SK-N-SH treated with all-trans-retinoic acid at 6 μM for 48 hours (cell line): ENCODE results near the gene KCNQ5.

ENCODE experiments used
- ATAC-seq: fragments of 200-7000 bp; cut with Tn5 transposase; 3 replicates; pipeline ENCODE4 v1.9.1; 2020; ENCODE audit warnings: mild to moderate bottlenecking, moderate library complexity
- ARNTL ChIP-seq: fragments of 450-650 bp; formaldehyde crosslinking; IDR thresholded peaks from 2 replicates; pipeline ENCODE4 v1.5.0; 2020; ENCODE audit warnings: low read depth, mild to moderate bottlenecking, moderate library complexity, borderline replicate concordance
- BACH2 ChIP-seq: fragments of 250-450 bp; sonication (Bioruptor Pico); IDR thresholded peaks from 2 replicates; pipeline ENCODE4 v1.9.0; 2021; ENCODE audit warnings: mild to moderate bottlenecking, borderline replicate concordance
- CREB5 ChIP-seq: fragments of 250-450 bp; sonication (Bioruptor Pico); IDR thresholded peaks from 2 replicates; pipeline ENCODE4 v1.5.1; 2020; ENCODE audit warnings: low read depth, mild to moderate bottlenecking, moderate library complexity
- CSDC2 ChIP-seq: fragments of 250-450 bp; sonication (Bioruptor Pico); IDR thresholded peaks from 2 replicates; pipeline ENCODE4 v1.5.0; 2020; ENCODE audit warnings: mild to moderate bottlenecking, moderate library complexity
- CSRNP3 ChIP-seq: fragments of 250-450 bp; sonication (Bioruptor Pico); IDR thresholded peaks from 2 replicates; pipeline ENCODE4 v1.5.1; 2021; ENCODE audit warnings: mild to moderate bottlenecking, moderate library complexity
- ESRRG ChIP-seq: fragments of 250-450 bp; sonication (Bioruptor Pico); IDR thresholded peaks from 2 replicates; pipeline ENCODE4 v1.6.1; 2021; ENCODE audit warnings: mild to moderate bottlenecking
- GLIS3 ChIP-seq: fragments of 250-450 bp; sonication (Bioruptor Pico); IDR thresholded peaks from 2 replicates; pipeline ENCODE4 v1.5.0; 2020; ENCODE audit warnings: mild to moderate bottlenecking, moderate library complexity
- ISL1 ChIP-seq: fragments of 250-450 bp; sonication (Bioruptor Pico); IDR thresholded peaks from 2 replicates; pipeline ENCODE4 v2.1.2; 2022; ENCODE audit warnings: mild to moderate bottlenecking, moderate library complexity
- OSR1 ChIP-seq: fragments of 250-450 bp; sonication (Bioruptor Pico); IDR thresholded peaks from 2 replicates; pipeline ENCODE4 v1.8.0; 2022; ENCODE audit warnings: moderate library complexity, mild to moderate bottlenecking, inconsistent platforms
- POU6F1 ChIP-seq: fragments of 250-450 bp; sonication (Bioruptor Pico); IDR thresholded peaks from 2 replicates; pipeline ENCODE4 v1.8.0; 2021; ENCODE audit warnings: low read depth, mild to moderate bottlenecking, moderate library complexity, borderline replicate concordance
- PPARA ChIP-seq: fragments of 250-450 bp; sonication (Bioruptor Pico); IDR thresholded peaks from 2 replicates; pipeline ENCODE4 v1.5.0; 2020; ENCODE audit warnings: mild to moderate bottlenecking, borderline replicate concordance
- RARB ChIP-seq: fragments of 250-450 bp; sonication (Bioruptor Pico); IDR thresholded peaks from 2 replicates; pipeline ENCODE4 v1.8.0; 2021; ENCODE audit warnings: mild to moderate bottlenecking, moderate library complexity
- SNAI2 ChIP-seq: fragments of 250-450 bp; sonication (Bioruptor Pico); IDR thresholded peaks from 2 replicates; pipeline ENCODE4 v1.5.0; 2020; ENCODE audit warnings: mild to moderate bottlenecking, moderate library complexity
- TCF4 ChIP-seq: fragments of 250-450 bp; sonication (Bioruptor Pico); IDR thresholded peaks from 2 replicates; pipeline ENCODE4 v1.8.0; 2021; ENCODE audit warnings: mild to moderate bottlenecking, moderate library complexity, borderline replicate concordance
- TOX ChIP-seq: fragments of 250-450 bp; sonication (Bioruptor Pico); IDR thresholded peaks from 2 replicates; pipeline ENCODE4 v1.8.0; 2021; ENCODE audit warnings: mild to moderate bottlenecking, moderate library complexity, borderline replicate concordance
- TSHZ2 ChIP-seq: fragments of 250-450 bp; sonication (Bioruptor Pico); IDR thresholded peaks from 2 replicates; pipeline ENCODE4 v1.5.0; 2020; ENCODE audit warnings: mild to moderate bottlenecking, moderate library complexity
- ZC3H10 ChIP-seq: fragments of 250-450 bp; sonication (Bioruptor Pico); IDR thresholded peaks from 2 replicates; pipeline ENCODE4 v1.5.1; 2021; ENCODE audit warnings: mild to moderate bottlenecking, moderate library complexity
- ZFP3 ChIP-seq: fragments of 250-450 bp; sonication (Bioruptor Pico); IDR thresholded peaks from 2 replicates; pipeline ENCODE4 v1.5.0; 2020; ENCODE audit warnings: mild to moderate bottlenecking, moderate library complexity
- ZFP30 ChIP-seq: fragments of 450-650 bp; formaldehyde crosslinking; IDR thresholded peaks from 2 replicates; pipeline ENCODE4 v1.5.0; 2022; ENCODE audit warnings: mild to moderate bottlenecking, moderate library complexity
- ZNF565 ChIP-seq: fragments of 450-650 bp; formaldehyde crosslinking; conservative IDR thresholded peaks from 2 replicates; pipeline ENCODE4 v1.5.0; 2020; ENCODE audit warnings: low read depth, mild to moderate bottlenecking, moderate library complexity
- ZNF70 ChIP-seq: fragments of 450-650 bp; formaldehyde crosslinking; IDR thresholded peaks from 2 replicates; pipeline ENCODE4 v1.5.0; 2020; ENCODE audit warnings: mild to moderate bottlenecking, moderate library complexity
- ZNF8 ChIP-seq: fragments of 450-650 bp; formaldehyde crosslinking; IDR thresholded peaks from 2 replicates; pipeline ENCODE4 v1.5.0; 2020; ENCODE audit warnings: mild to moderate bottlenecking, moderate library complexity

Gene KCNQ5

GRCh38 chr6:73073238-73073637 is 451.4 kb downstream of the KCNQ5 start:
- no peak for ATAC-seq
- TF ChIP-seq TSHZ2 (CRISPR knock-in tag) (no peak), TOX (CRISPR knock-in tag) (no peak), ZFP30 (CRISPR knock-in tag) (no peak), ZFP3 (CRISPR knock-in tag) (no peak), CSRNP3 (CRISPR knock-in tag) (no peak), ARNTL (no peak), ZC3H10 (no peak), CREB5 (CRISPR knock-in tag) (no peak), ISL1 (CRISPR knock-in tag) (no peak), OSR1 (CRISPR knock-in tag) (no peak), ZNF8 (CRISPR knock-in tag) (no peak), ESRRG (no peak), RARB (CRISPR knock-in tag) (no peak), BACH2 (no peak), PPARA (CRISPR knock-in tag) (no peak), CSDC2 (CRISPR knock-in tag) (no peak), ZNF70 (no peak), GLIS3 (CRISPR knock-in tag) (no peak), SNAI2 (no peak)

- no peak for TF ChIP-seq CSRNP3 (CRISPR knock-in tag)
- no peak for TF ChIP-seq CSDC2 (CRISPR knock-in tag)
- TF ChIP-seq POU6F1 (CRISPR knock-in tag) = no peak
- no peak for TF ChIP-seq ISL1 (CRISPR knock-in tag)
- TF ChIP-seq BACH2 = no peak
- TF ChIP-seq TCF4 = no peak
- TF ChIP-seq ESRRG = no peak
- no peak for TF ChIP-seq ARNTL
- no peak for TF ChIP-seq TOX (CRISPR knock-in tag)
- TF ChIP-seq ZFP3 (CRISPR knock-in tag) = no peak
- TF ChIP-seq RARB (CRISPR knock-in tag) = no peak
- no peak for TF ChIP-seq ZC3H10
- TF ChIP-seq PPARA (CRISPR knock-in tag) = no peak
- no peak for TF ChIP-seq TSHZ2 (CRISPR knock-in tag)
- no peak for TF ChIP-seq ZNF8 (CRISPR knock-in tag)
- no peak for TF ChIP-seq SNAI2
- TF ChIP-seq ZNF565 (CRISPR knock-in tag) = no peak
- peak; percentile 90 for ATAC-seq
Measured at GRCh38 chr6:73074175-73074574, 452.3 kb downstream of the KCNQ5 start.
